SK-N-SH treated with all-trans-retinoic acid at 6 μM for 48 hours (cell line): ENCODE results near the gene SEC22A.
"Not testable (repeated sequence)": the region's sequence is repeated elsewhere in the genome, so short reads cannot be mapped to it uniquely, and the experiment has no call there.

Source experiments
- ESRRG ChIP-seq: fragments of 250-450 bp; sonication (Bioruptor Pico); IDR thresholded peaks from 2 replicates; pipeline ENCODE4 v1.6.1; 2021; ENCODE audit warnings: mild to moderate bottlenecking
- OSR1 ChIP-seq: fragments of 250-450 bp; sonication (Bioruptor Pico); IDR thresholded peaks from 2 replicates; pipeline ENCODE4 v1.8.0; 2022; ENCODE audit warnings: moderate library complexity, mild to moderate bottlenecking, inconsistent platforms
- RARB ChIP-seq: fragments of 250-450 bp; sonication (Bioruptor Pico); IDR thresholded peaks from 2 replicates; pipeline ENCODE4 v1.8.0; 2021; ENCODE audit warnings: mild to moderate bottlenecking, moderate library complexity
- SNAI2 ChIP-seq: fragments of 250-450 bp; sonication (Bioruptor Pico); IDR thresholded peaks from 2 replicates; pipeline ENCODE4 v1.5.0; 2020; ENCODE audit warnings: mild to moderate bottlenecking, moderate library complexity
- TF ChIP-seq, protein P1 (sequence below): fragments of 250-450 bp; sonication (Bioruptor Pico); IDR thresholded peaks from 2 replicates; pipeline ENCODE4 v1.8.0; 2020; ENCODE audit warnings: mild to moderate bottlenecking, moderate library complexity, borderline replicate concordance
- TF ChIP-seq, protein P2 (sequence below): fragments of 250-450 bp; sonication (Bioruptor Pico); IDR thresholded peaks from 2 replicates; pipeline ENCODE4 v1.5.1; 2020; ENCODE audit warnings: low read depth, mild to moderate bottlenecking, moderate library complexity
- TF ChIP-seq, protein P3 (sequence below): fragments of 250-450 bp; sonication (Bioruptor Pico); IDR thresholded peaks from 2 replicates; pipeline ENCODE4 v1.8.0; 2021; ENCODE audit warnings: low read depth, mild to moderate bottlenecking, moderate library complexity, borderline replicate concordance

DNA sequence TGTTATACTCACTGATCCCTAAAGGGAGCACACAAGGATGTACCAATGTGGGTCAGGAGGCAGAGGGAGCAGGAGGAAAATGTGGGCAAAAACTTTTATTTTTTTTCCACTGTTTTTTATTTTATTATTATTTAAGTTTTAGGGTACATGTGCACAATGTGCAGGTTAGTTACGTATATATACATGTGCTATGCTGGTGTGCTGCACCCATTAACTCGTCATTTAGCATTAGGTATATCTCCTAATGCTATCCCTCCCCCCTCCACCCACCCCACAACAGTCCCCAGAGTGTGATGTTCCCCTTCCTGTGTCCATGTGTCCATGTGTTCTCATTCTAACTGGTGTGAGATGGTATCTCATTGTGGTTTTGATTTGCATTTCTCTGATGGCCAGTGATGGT is 37.4 kb downstream of the SEC22A start:
- TF ChIP-seq SNAI2; ESRRG (CRISPR knock-in tag); RARB (CRISPR knock-in tag); OSR1 (CRISPR knock-in tag): not testable (repeated sequence)
- TF ChIP-seq, protein P1, sequence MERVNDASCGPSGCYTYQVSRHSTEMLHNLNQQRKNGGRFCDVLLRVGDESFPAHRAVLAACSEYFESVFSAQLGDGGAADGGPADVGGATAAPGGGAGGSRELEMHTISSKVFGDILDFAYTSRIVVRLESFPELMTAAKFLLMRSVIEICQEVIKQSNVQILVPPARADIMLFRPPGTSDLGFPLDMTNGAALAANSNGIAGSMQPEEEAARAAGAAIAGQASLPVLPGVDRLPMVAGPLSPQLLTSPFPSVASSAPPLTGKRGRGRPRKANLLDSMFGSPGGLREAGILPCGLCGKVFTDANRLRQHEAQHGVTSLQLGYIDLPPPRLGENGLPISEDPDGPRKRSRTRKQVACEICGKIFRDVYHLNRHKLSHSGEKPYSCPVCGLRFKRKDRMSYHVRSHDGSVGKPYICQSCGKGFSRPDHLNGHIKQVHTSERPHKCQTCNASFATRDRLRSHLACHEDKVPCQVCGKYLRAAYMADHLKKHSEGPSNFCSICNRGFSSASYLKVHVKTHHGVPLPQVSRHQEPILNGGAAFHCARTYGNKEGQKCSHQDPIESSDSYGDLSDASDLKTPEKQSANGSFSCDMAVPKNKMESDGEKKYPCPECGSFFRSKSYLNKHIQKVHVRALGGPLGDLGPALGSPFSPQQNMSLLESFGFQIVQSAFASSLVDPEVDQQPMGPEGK = not testable (repeated sequence)
- TF ChIP-seq, protein P2, sequence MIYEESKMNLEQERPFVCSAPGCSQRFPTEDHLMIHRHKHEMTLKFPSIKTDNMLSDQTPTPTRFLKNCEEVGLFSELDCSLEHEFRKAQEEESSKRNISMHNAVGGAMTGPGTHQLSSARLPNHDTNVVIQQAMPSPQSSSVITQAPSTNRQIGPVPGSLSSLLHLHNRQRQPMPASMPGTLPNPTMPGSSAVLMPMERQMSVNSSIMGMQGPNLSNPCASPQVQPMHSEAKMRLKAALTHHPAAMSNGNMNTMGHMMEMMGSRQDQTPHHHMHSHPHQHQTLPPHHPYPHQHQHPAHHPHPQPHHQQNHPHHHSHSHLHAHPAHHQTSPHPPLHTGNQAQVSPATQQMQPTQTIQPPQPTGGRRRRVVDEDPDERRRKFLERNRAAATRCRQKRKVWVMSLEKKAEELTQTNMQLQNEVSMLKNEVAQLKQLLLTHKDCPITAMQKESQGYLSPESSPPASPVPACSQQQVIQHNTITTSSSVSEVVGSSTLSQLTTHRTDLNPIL (CRISPR knock-in tag) = not testable (repeated sequence)
- TF ChIP-seq, protein P3, sequence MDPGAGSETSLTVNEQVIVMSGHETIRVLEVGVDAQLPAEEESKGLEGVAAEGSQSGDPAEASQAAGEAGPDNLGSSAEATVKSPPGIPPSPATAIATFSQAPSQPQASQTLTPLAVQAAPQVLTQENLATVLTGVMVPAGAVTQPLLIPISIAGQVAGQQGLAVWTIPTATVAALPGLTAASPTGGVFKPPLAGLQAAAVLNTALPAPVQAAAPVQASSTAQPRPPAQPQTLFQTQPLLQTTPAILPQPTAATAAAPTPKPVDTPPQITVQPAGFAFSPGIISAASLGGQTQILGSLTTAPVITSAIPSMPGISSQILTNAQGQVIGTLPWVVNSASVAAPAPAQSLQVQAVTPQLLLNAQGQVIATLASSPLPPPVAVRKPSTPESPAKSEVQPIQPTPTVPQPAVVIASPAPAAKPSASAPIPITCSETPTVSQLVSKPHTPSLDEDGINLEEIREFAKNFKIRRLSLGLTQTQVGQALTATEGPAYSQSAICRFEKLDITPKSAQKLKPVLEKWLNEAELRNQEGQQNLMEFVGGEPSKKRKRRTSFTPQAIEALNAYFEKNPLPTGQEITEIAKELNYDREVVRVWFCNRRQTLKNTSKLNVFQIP (CRISPR knock-in tag) = not testable (repeated sequence)
